H1 (cell line): ENCODE measurements around the gene FUT6. TPM values are rescaled to one million over a fixed set of nuclear protein-coding genes. Genes with fewer than 3 reads are reported as not detected.

Experiments
- CTCF ChIA-PET: fragments of 300-600 bp; sonication (Branson Sonifier 250); formaldehyde crosslinking; loops from one replicate; lab custom pipeline; 2021; ENCODE audit not compliant: partially characterized antibody; lab: Charles Lee
- POLR2A ChIA-PET: fragments of 300-600 bp; sonication (Branson Sonifier 250); formaldehyde crosslinking; loops from one replicate; lab custom pipeline; 2021; ENCODE audit warnings: inconsistent platforms; ENCODE audit not compliant: partially characterized antibody; lab: Charles Lee
- DNase-seq, 2 experiments: peaks; one replicate each; pipeline versions ENCODE4 v3.0.0 to v3.0.0-alpha.2; 2010 to 2022; ENCODE audit warnings: low spot score in 2 of 2, low read depth in 1 of 2, mixed read lengths in 1 of 2
- FAIRE-seq: peaks from 2 replicates; lab custom pipeline; 2011; peaks lifted over from hg19 to GRCh38; lab: Jason Lieb, UNC
- H2AFZ ChIP-seq: 2 replicates; pipeline ENCODE4 v1.8.1; 2012; ENCODE audit warnings: low read length, inconsistent platforms
- H2AK5ac ChIP-seq: 2 replicates; pipeline ENCODE4 v1.6.1; 2013; ENCODE audit warnings: low read depth, low read length
- H2BK120ac ChIP-seq: replicated peaks from 2 replicates; pipeline ENCODE3; 2013; ENCODE audit warnings: low read depth, low read length, inconsistent platforms
- H2BK12ac ChIP-seq: 2 replicates; pipeline ENCODE4 v1.6.1; 2013; ENCODE audit warnings: low read depth, low read length
- H2BK15ac ChIP-seq: 2 replicates; pipeline ENCODE4 v1.6.1; 2013; ENCODE audit warnings: low read length
- H2BK20ac ChIP-seq: 2 replicates; pipeline ENCODE4 v1.6.1; 2013; ENCODE audit warnings: low read length
- H2BK5ac ChIP-seq: 2 replicates; pipeline ENCODE4 v1.6.1; 2013; ENCODE audit warnings: low read depth, low read length
- H3K14ac ChIP-seq: 2 replicates; pipeline ENCODE4 v1.6.1; 2013; ENCODE audit warnings: inconsistent platforms; ENCODE audit not compliant: insufficient read length
- H3K18ac ChIP-seq: 2 replicates; pipeline ENCODE4 v1.6.1; 2013; ENCODE audit warnings: low read length; ENCODE audit errors: extremely low read depth
- H3K23ac ChIP-seq: 2 replicates; pipeline ENCODE4 v1.6.1; 2013; ENCODE audit warnings: inconsistent platforms; ENCODE audit not compliant: insufficient read length
- H3K23me2 ChIP-seq: 2 replicates; pipeline ENCODE4 v1.6.1; 2013; ENCODE audit warnings: low read depth, low read length
- H3K27ac ChIP-seq: 2 replicates; pipeline ENCODE4 v1.6.1; 2011; ENCODE audit warnings: low read depth, low read length, inconsistent platforms
- H3K27me3 ChIP-seq, 4 experiments: replicated peaks in 1 of 4; 1 replicate in 1 of 4; 2 replicates in 3 of 4; pipeline versions ENCODE4 v1.6.1 to v1.8.1; 2011 to 2013; ENCODE audit warnings: low read length in 3 of 4, mild to moderate bottlenecking in 3 of 4, inconsistent platforms in 2 of 4, mixed read lengths in 2 of 4, moderate library complexity in 1 of 4; ENCODE audit not compliant: control insufficient read depth in 3 of 4, insufficient read depth in 3 of 4; ENCODE audit errors: extremely low read depth in 1 of 4
- H3K36me3 ChIP-seq, 4 experiments: 2 replicates each; pipeline versions ENCODE4 v1.6.1 to v1.8.1; 2011 to 2013; ENCODE audit warnings: mild to moderate bottlenecking in 4 of 4, low read length in 3 of 4, moderate library complexity in 2 of 4, control low read depth in 1 of 4, inconsistent platforms in 1 of 4; ENCODE audit not compliant: insufficient read depth in 4 of 4, control insufficient read depth in 2 of 4
- H3K4ac ChIP-seq: replicated peaks from 2 replicates; pipeline ENCODE3; 2013; ENCODE audit warnings: low read length, low read depth, mixed read lengths, inconsistent platforms; ENCODE audit not compliant: insufficient read length
- H3K4me1 ChIP-seq, 4 experiments: replicated peaks in 1 of 4; 1 replicate in 1 of 4; 2 replicates in 3 of 4; pipeline versions ENCODE4 v1.6.1 to v1.8.1; 2011 to 2013; ENCODE audit warnings: low read length in 3 of 4, inconsistent platforms in 2 of 4, mixed read lengths in 1 of 4; ENCODE audit not compliant: insufficient read depth in 4 of 4, control insufficient read depth in 3 of 4
- H3K4me2 ChIP-seq, 2 experiments: 2 replicates each; pipeline versions ENCODE4 v1.6.1 to v1.8.1; 2011 to 2013; ENCODE audit warnings: low read depth in 2 of 2, low read length in 2 of 2, control low read depth in 1 of 2, inconsistent platforms in 1 of 2, mild to moderate bottlenecking in 1 of 2; ENCODE audit not compliant: insufficient read depth in 1 of 2
- H3K4me3 ChIP-seq, 4 experiments: fragments of 200-600, 300-600 bp in 1 of 4; sonication (generic), shearing (Covaris generic), sonication (Bioruptor Twin) in 1 of 4; 2 replicates each; pipeline versions ENCODE4 v1.5.1 to v1.8.1; 2011 to 2016; ENCODE audit warnings: low read length in 4 of 4, low read depth in 3 of 4, control low read depth in 2 of 4, inconsistent platforms in 2 of 4, mild to moderate bottlenecking in 2 of 4, mixed read lengths in 1 of 4, moderate library complexity in 1 of 4; ENCODE audit not compliant: insufficient read depth in 2 of 4; ENCODE audit errors: extremely low read depth in 1 of 4
- H3K56ac ChIP-seq: replicated peaks from 2 replicates; pipeline ENCODE3; 2013; ENCODE audit warnings: low read depth, mild to moderate bottlenecking, mixed read lengths, low read length, inconsistent platforms; ENCODE audit not compliant: insufficient read length
- H3K79me1 ChIP-seq: 2 replicates; pipeline ENCODE4 v1.6.1; 2013; ENCODE audit warnings: low read depth, low read length, control low read depth
- H3K79me2 ChIP-seq, 2 experiments: 2 replicates each; pipeline versions ENCODE4 v1.6.1 to v1.8.1; 2012 to 2013; ENCODE audit warnings: low read length in 2 of 2, mild to moderate bottlenecking in 2 of 2, inconsistent platforms in 1 of 2; ENCODE audit not compliant: insufficient read depth in 2 of 2, control insufficient read depth in 1 of 2
- H3K9ac ChIP-seq, 4 experiments: replicated peaks in 1 of 4; 1 replicate in 1 of 4; 2 replicates in 3 of 4; pipeline versions ENCODE4 v1.6.1 to v1.8.1; 2011 to 2013; ENCODE audit warnings: low read depth in 3 of 4, low read length in 3 of 4, control low read depth in 2 of 4, mild to moderate bottlenecking in 2 of 4, moderate library complexity in 2 of 4, inconsistent platforms in 1 of 4; ENCODE audit errors: extremely low read depth in 1 of 4
- H3K9me3 ChIP-seq, 2 experiments: 2 replicates each; pipeline versions ENCODE4 v1.6.1 to v1.8.1; 2012 to 2013; ENCODE audit warnings: mild to moderate bottlenecking in 2 of 2, moderate library complexity in 2 of 2, control low read depth in 1 of 2, inconsistent platforms in 1 of 2, low read depth in 1 of 2, low read length in 1 of 2, mixed read lengths in 1 of 2; ENCODE audit not compliant: insufficient read depth in 2 of 2
- H4K20me1 ChIP-seq, 2 experiments: replicated peaks in 1 of 2; 2 replicates each; pipeline versions ENCODE3 to v1.8.1; 2011 to 2013; ENCODE audit warnings: inconsistent platforms in 2 of 2, low read length in 2 of 2, mild to moderate bottlenecking in 1 of 2; ENCODE audit not compliant: insufficient read depth in 2 of 2, control insufficient read depth in 1 of 2
- H4K5ac ChIP-seq: 2 replicates; pipeline ENCODE4 v1.6.1; 2013; ENCODE audit warnings: low read length, low read depth, mixed read lengths, inconsistent platforms; ENCODE audit not compliant: insufficient read length
- H4K8ac ChIP-seq: 2 replicates; pipeline ENCODE4 v1.8.0; 2013; ENCODE audit warnings: mild to moderate bottlenecking, moderate library complexity, low read length, inconsistent platforms; ENCODE audit not compliant: insufficient read depth; ENCODE audit errors: extremely low read depth
- H4K91ac ChIP-seq: replicated peaks from 2 replicates; pipeline ENCODE3; 2013; ENCODE audit warnings: low read length, mixed read lengths, inconsistent platforms; ENCODE audit not compliant: insufficient read length
- BCL11A ChIP-seq, 2 experiments: IDR thresholded peaks; one replicate each; pipeline ENCODE4 v1.6.1; 2011; ENCODE audit warnings: low read depth in 2 of 2, low read length in 2 of 2, mild to moderate bottlenecking in 2 of 2
- CEBPB ChIP-seq: IDR thresholded peaks from 2 replicates; pipeline ENCODE4 v1.6.1; 2012; ENCODE audit warnings: low read depth, low read length
- CHD1 ChIP-seq: IDR thresholded peaks from 2 replicates; pipeline ENCODE4 v1.6.1; 2012; ENCODE audit warnings: low read depth, low read length, improper control_type of control experiment
- GABPA ChIP-seq: IDR thresholded peaks from 2 replicates; pipeline ENCODE4 v1.6.1; 2011; ENCODE audit warnings: mild to moderate bottlenecking, low read length, moderate library complexity, borderline replicate concordance; ENCODE audit not compliant: insufficient read depth
- GTF2F1 ChIP-seq: IDR thresholded peaks from 2 replicates; pipeline ENCODE4 v1.6.1; 2012; ENCODE audit warnings: low read depth, low read length, improper control_type of control experiment, borderline replicate concordance
- JUND ChIP-seq: IDR thresholded peaks from 2 replicates; pipeline ENCODE4 v1.6.1; 2011; ENCODE audit warnings: mild to moderate bottlenecking, improper control_type of control experiment, low read length
- KDM1A ChIP-seq: fragments of 200-600, 300-600 bp; sonication (generic); IDR thresholded peaks from 2 replicates; pipeline ENCODE4 v1.7.1; 2016; ENCODE audit warnings: mild to moderate bottlenecking, low read length, borderline replicate concordance
- RAD21 ChIP-seq, 2 experiments: IDR thresholded peaks in 1 of 2; conservative IDR thresholded peaks in 1 of 2; 2 replicates each; pipeline ENCODE4 v1.6.1; 2011; ENCODE audit warnings: low read depth in 2 of 2, low read length in 2 of 2, improper control_type of control experiment in 1 of 2, inconsistent platforms in 1 of 2, mild to moderate bottlenecking in 1 of 2, moderate library complexity in 1 of 2
- RBBP5 ChIP-seq: IDR thresholded peaks from 2 replicates; pipeline ENCODE4 v1.7.1; 2012; ENCODE audit warnings: low read depth, mild to moderate bottlenecking, inconsistent platforms, low read length, moderate library complexity, borderline replicate concordance
- SAP30 ChIP-seq: fragments of 300-600 bp; sonication (generic); IDR thresholded peaks from 2 replicates; pipeline ENCODE4 v1.7.1; 2012; ENCODE audit warnings: low read length, moderate library complexity, mild to moderate bottlenecking, inconsistent platforms; ENCODE audit not compliant: insufficient read depth, insufficient replicate concordance
- SUZ12 ChIP-seq: fragments of 200-600 bp; sonication (generic); IDR thresholded peaks from 2 replicates; pipeline ENCODE4 v1.6.1; 2012; ENCODE audit warnings: mild to moderate bottlenecking, inconsistent platforms, low read length, moderate library complexity, mixed read lengths
- ZNF274 ChIP-seq: IDR thresholded peaks from 2 replicates; pipeline ENCODE4 v1.7.0; 2012; ENCODE audit warnings: low read length, borderline replicate concordance; ENCODE audit errors: extremely low read depth
- WGBS, 2 experiments: shearing (Covaris generic) in 1 of 2; methylation state at CpG; one replicate each; pipeline versions ENCODE4 v1.1.6 to v1.1.7; 2013 to 2015; ENCODE audit warnings: low lambda C conversion rate in 2 of 2, mixed read lengths in 2 of 2, inconsistent platforms in 1 of 2, low coverage in 1 of 2, missing lambda C conversion rate in 1 of 2; ENCODE audit not compliant: insufficient replicate concordance in 2 of 2, insufficient coverage in 1 of 2, insufficient read length in 1 of 2; ENCODE audit errors: extremely low coverage in 1 of 2, missing lambda C conversion rate in 1 of 2; 5-methylcytosine and 5-hydroxymethylcytosine counted together
- polyA plus RNA-seq, 7 experiments: library from polyadenylated mRNA; depleted of rRNA in 3 of 7; stranded (reverse) in 5 of 7; unstranded in 2 of 7; fragments of >200 nt in 5 of 7; fragments of 200-250 nt in 2 of 7; gene quantifications; 1 replicate in 5 of 7; 2 replicates in 1 of 7; 4 replicates in 1 of 7; pipeline versions ENCODE4 v1.2.1 to v1.2.3, GENCODE V29; 2011 to 2013; ENCODE audit warnings: missing spikeins in 2 of 7, mixed read lengths in 2 of 7
- total RNA-seq: library from RNA; stranded (reverse); fragmentation: NEBNext Ultra II Directional; extraction: Animal tissue kit (Norgen Biotek cat#: 25700); gene quantifications from 2 replicates; pipeline ENCODE4 v1.2.1, GENCODE V29; 2021
- TF ChIP-seq, protein P1 (sequence below): IDR thresholded peaks from 2 replicates; pipeline ENCODE4 v1.6.1; 2012; ENCODE audit warnings: inconsistent platforms

The FUT6 gene
- total and polyA plus RNA-seq, 2 of the 8 experiments (the other 6 are each of a cell fraction or from before 2014, with no cell fraction given), result not detected

DNA sequence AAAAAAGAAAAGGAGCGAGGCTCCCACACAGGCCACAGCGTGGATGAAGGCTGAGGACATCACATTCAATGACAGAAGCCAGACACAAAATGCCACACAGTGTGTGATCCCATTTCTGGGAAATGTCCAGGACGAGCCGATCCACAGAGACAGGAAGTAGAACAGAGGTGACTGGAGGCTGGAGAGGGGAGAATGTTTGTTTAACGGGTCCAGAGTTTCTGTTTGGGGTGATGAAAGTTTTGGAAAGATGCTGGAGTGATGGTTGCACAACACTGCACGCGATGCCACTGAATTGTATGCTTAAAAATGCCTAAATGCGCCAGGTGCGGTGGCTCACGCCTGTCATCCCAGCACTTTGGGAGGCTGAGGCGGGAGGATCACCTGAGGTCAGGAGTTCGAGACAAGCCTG is 31.5 kb upstream of the FUT6 start:
- Histone ChIP-seq H2BK20ac (no peak overlapping the region; the same call in 1 of the 2 replicates), H3K9me3 (no peaks in the 10 kb centered on the region), H2AFZ (no peak overlapping the region), H3K79me1 (no peaks in the 10 kb centered on the region), H3K36me3 (no peaks in the 10 kb centered on the region), H2BK15ac (no peak overlapping the region), H3K23me2 (no peaks in the 10 kb centered on the region), H3K4ac (no peak overlapping the region), H3K56ac (no peak overlapping the region), H3K18ac (no peak overlapping the region), H3K27me3 (peaks cover 0 to 2% (median 0%) of the 10 kb centered on the region in 4 experiments; a peak in 2 of 7 replicates), H3K23ac (no peak overlapping the region), H2BK5ac (no peak overlapping the region), H2AK5ac (no peak overlapping the region), H3K4me1 (no peaks in the 10 kb centered on the region; a peak in 1 of 7 replicates), H4K91ac (no peak overlapping the region), H4K20me1 (no peaks in the 10 kb centered on the region), H3K4me2 (no peak overlapping the region), H3K27ac (no peak overlapping the region), H2BK120ac (no peak overlapping the region), H3K4me3 (no peak overlapping the region), H3K9ac (no peak overlapping the region), H2BK12ac (no peak overlapping the region), H3K79me2 (no peaks in the 10 kb centered on the region), H3K14ac (no peak overlapping the region), H4K8ac (no peak overlapping the region), H4K5ac (no peak overlapping the region)
- CTCF ChIA-PET, result interaction anchor here (0.7 to 1.8 kb wide), 4 partner anchors 24 to 52 kb away, joined by 3 to 6 read pairs (median 4); partner anchors contain the start of gene FUT6
- DNase-seq (no peak), FAIRE-seq (no peak)
- 89% methylated on average over 12 of the region's 12 CpGs; no CpG with 5 or more reads in 1 of the 2 experiments for WGBS, 2 experiments
- POLR2A ChIA-PET, result interaction anchor here (0.6 to 1.8 kb wide), 2 partner anchors 32 to 339 kb away, joined by 3 to 4 read pairs; partner anchors contain the start of gene NDUFA11
- TF ChIP-seq SUZ12 (no peak), CEBPB (no peak), KDM1A (no peak), CHD1 (no peak), RAD21 (IDR thresholded peaks at IDR 0.05 in 1 of 2, conservative IDR thresholded peaks at IDR 0.05 in 1 of 2; ENCODE audit: low read depth in 2 of 2, low read length in 2 of 2) (no peak), GABPA (no peak), SAP30 (no peak), ZNF274 (no peak), GTF2F1 (no peak), BCL11A (IDR thresholded peaks at IDR 0.05; ENCODE audit: low read depth in 2 of 2, low read length in 2 of 2) (no peak), JUND (no peak), RBBP5 (no peak)
- TF ChIP-seq, protein P1, sequence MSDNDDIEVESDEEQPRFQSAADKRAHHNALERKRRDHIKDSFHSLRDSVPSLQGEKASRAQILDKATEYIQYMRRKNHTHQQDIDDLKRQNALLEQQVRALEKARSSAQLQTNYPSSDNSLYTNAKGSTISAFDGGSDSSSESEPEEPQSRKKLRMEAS, result no peak
